Measurements from ENCODE around the gene LRRC4C.

LRRC4C gene

GRCh38 chr11:40134820-40135570 is 1324.5 kb downstream of the LRRC4C start:
- in situ Hi-C loops (cut with MboI; ENCODE audit: low sequenced_read_pairs): no loop called here

DNA sequence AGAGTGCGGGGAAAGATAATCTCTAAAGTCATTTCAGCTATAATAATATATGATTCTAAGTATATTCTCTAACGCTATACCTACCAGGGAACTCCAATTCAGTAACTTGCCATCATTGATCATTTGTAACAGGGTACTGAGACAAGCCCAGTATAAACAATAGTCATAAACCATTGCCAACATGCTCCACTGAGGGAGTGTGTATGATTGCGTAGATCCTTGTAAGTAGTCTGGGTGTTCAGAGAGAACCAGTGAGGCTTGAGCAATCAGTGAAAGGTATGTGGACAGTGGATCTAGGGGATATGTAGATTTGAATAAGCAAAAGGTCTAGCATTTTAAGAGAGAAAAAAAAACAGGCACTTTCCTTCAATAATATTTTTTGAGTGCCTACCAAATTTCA is 1326.0 kb downstream of the LRRC4C start:
- in situ Hi-C loops (cut with MboI; ENCODE audit: low sequenced_read_pairs): no loop called here

DNA sequence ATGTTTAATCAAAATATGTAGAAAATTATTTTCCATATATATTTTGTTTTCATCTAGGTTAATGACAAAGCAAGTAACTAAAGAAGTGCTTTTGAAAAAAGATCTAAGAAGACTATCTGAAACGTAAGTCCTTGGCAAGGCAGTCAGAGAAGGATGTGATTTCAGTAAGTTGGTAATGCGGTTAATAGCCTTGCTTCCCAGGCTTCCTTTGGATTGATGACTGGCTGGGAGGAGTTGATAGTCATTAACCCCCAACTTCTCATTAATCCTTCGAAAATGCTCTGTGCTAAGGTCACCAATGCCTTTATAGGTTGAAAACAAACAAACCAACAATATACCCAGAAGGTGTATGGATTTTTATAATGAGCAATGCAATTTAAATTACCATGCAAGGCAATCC is 1326.5 kb downstream of the LRRC4C start:
- in situ Hi-C loops (cut with MboI; ENCODE audit: low sequenced_read_pairs): no loop called here

GRCh38 chr11:40130427-40130826 is 1329.0 kb downstream of the LRRC4C start:
- in situ Hi-C loops (cut with MboI; ENCODE audit: low sequenced_read_pairs): no loop called here

DNA sequence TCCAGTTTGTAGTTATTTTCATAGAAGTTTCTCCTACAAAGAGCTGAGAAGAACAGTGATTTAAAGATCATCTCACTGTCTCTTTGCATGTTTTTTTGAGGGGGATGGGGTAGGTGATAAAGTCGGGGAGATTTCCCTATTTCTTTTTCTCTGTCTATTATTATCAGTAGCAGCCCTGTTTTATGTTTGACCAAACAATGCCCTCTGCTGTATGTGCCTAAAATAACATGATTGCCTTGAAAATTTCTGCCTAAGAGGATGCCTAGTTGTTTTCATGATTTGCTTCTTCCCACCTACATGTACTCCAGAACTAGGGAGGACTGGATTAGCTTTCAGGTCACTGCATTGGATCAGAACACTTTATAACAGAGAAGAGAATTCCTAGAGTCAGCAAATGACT is 1330.2 kb downstream of the LRRC4C start:
- in situ Hi-C loops (cut with MboI; ENCODE audit: low sequenced_read_pairs): no loop called here

DNA sequence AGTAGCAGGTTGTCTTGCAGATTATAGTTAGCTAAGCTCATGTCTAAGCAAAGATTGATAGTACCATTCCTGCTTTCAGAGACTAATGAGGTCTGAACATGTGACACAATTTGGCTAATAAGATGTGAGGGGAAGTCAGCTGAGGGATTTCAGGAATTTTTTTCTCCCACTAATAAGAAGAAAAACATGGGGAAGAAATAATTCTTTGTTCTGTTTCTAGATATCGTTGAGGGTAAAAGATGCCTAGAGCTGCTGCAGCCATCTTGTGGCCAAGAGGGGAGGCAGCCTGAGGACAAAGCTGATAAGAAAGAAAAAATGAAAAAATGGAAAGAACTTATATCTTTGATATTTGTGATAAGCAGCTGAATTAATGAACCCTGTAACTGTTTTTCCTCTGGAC is 1334.4 kb downstream of the LRRC4C start:
- in situ Hi-C loops (cut with MboI; ENCODE audit: low sequenced_read_pairs): no loop called here

- in situ Hi-C loops (cut with MboI; ENCODE audit: low sequenced_read_pairs): no loop called here
These were observed 1339.8 kb downstream of the LRRC4C start for GRCh38 chr11:40119661-40120060.

GRCh38 chr11:40118780-40119179 is 1340.7 kb downstream of the LRRC4C start:
- in situ Hi-C loops (cut with MboI; ENCODE audit: low sequenced_read_pairs): no loop called here

GRCh38 chr11:40118026-40118425 is 1341.4 kb downstream of the LRRC4C start:
- in situ Hi-C loops (cut with MboI; ENCODE audit: low sequenced_read_pairs): no loop called here

GRCh38 chr11:40104941-40105550 is 1354.4 kb downstream of the LRRC4C start:
- in situ Hi-C loops (cut with MboI; ENCODE audit: low sequenced_read_pairs): no loop called here

DNA sequence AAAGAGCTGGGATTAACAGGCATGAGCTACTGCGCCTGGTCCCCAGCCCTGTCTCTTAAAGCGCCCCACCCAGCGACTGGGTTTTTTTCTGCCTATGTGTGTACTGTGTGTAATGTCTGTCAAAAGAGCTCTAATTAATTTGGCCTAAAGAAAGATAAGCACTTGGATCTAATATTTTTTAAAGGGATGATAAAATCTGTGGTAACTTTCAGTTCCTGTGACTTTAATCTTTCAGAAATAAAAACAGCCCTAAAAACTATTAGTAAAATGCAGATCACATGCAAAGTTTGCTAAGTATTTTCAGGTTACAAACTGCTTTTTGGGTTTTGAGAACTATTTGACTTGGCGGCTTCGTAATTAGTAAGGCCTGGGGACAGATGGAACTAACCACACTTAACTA is 1358.7 kb downstream of the LRRC4C start:
- in situ Hi-C loops (cut with MboI; ENCODE audit: low sequenced_read_pairs): no loop called here

GRCh38 chr11:40100162-40100553 is 1359.3 kb downstream of the LRRC4C start:
- in situ Hi-C loops (cut with MboI; ENCODE audit: low sequenced_read_pairs): no loop called here

DNA sequence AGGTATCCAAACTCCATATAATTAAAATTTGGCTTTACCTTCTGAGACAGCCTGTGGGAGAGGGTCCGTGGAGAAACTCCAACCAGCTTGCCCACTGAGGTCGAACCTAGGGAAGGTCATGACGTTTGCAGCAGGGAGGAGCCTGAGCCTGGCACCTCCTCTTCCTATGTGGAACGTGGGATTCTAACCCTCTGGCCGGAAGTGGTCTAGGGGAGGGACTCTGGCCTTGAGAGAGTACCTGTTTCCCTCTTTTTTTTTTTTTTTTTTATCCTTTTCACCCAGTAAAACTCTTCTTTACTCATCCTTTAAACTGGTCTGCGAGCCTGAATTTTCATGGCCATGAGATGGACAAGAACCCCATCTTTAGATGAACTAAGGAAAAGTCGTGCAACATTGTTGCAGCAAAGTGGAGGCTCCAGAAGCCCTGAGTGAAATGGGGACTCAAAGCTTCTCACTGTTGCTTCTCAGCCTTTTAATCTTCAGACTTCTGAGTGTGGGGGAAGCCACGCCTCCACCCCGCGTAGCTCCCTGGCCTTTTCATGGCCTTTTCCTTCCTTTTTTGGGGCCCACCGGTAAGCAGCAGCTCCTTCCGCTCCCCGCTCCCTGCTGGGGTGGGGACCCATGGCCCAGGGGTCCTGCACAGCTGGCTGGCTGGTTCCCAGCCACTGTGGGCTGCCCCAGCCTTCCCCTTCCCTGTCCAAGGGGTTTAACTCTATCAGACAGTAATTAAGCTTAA is 1359.9 kb downstream of the LRRC4C start:
- in situ Hi-C loops (cut with MboI; ENCODE audit: low sequenced_read_pairs): no loop called here

GRCh38 chr11:40095446-40095845 is 1364.0 kb downstream of the LRRC4C start:
- in situ Hi-C loops (cut with MboI; ENCODE audit: low sequenced_read_pairs): no loop called here

GRCh38 chr11:40094954-40095353 is 1364.5 kb downstream of the LRRC4C start:
- in situ Hi-C loops (cut with MboI; ENCODE audit: low sequenced_read_pairs): no loop called here

DNA sequence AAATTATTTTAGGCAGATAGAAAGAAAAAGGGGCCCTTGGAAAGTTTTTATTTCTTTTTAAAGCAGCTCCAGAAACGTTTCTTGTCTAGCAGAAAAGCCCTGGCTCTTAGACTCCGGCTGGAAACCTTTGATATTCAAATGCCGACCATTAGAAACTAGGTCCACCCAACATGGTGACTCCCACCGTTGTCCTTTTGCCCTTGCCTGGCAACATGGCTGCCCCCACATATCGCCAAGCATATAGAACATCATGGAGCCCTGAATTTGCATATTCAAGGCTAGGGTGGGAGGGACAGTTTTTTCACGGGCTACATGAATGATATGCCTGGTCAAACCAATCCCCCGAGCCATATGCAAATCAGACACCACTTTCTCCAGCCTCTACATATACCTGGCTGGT is 1379.0 kb downstream of the LRRC4C start:
- in situ Hi-C loops (cut with MboI; ENCODE audit: low sequenced_read_pairs): no loop called here

Data from HL-60/S4 (cell line).